Mesodermal cell (in vitro differentiated cells): ENCODE data around the gene MCCC1.
"Not testable (repeated sequence)": the region's sequence is repeated elsewhere in the genome, so short reads cannot be mapped to it uniquely, and the experiment has no call there.

Experiments used
- H3K27ac ChIP-seq: 2 replicates; pipeline ENCODE4 v1.7.0; 2013; ENCODE audit warnings: mild to moderate bottlenecking, low read depth, low read length, moderate library complexity; ENCODE audit not compliant: severe bottlenecking
- H3K36me3 ChIP-seq: 2 replicates; pipeline ENCODE4 v1.7.1; 2013; ENCODE audit warnings: mild to moderate bottlenecking, low read length, moderate library complexity; ENCODE audit not compliant: control insufficient read depth, insufficient read depth
- H3K4me1 ChIP-seq: one replicate; pipeline ENCODE4 v1.7.1; 2013; ENCODE audit warnings: mild to moderate bottlenecking, low read length; ENCODE audit not compliant: insufficient read depth, control insufficient read depth, poor library complexity, severe bottlenecking
- H3K4me3 ChIP-seq: 2 replicates; pipeline ENCODE4 v1.7.0; 2013; ENCODE audit warnings: low read length, control low read depth, mild to moderate bottlenecking; ENCODE audit not compliant: insufficient read depth, poor library complexity, severe bottlenecking; ENCODE audit errors: extremely low read depth
- H3K9me3 ChIP-seq: 2 replicates; pipeline ENCODE4 v1.7.1; 2013; ENCODE audit warnings: mild to moderate bottlenecking, low read length, moderate library complexity; ENCODE audit not compliant: control insufficient read depth
- WGBS, 2 experiments: methylation state at CpG; one replicate each; pipeline ENCODE4 v1.1.5; 2013; ENCODE audit warnings: missing lambda C conversion rate in 2 of 2; ENCODE audit not compliant: insufficient coverage in 2 of 2; 5-methylcytosine and 5-hydroxymethylcytosine counted together

MCCC1 gene

DNA sequence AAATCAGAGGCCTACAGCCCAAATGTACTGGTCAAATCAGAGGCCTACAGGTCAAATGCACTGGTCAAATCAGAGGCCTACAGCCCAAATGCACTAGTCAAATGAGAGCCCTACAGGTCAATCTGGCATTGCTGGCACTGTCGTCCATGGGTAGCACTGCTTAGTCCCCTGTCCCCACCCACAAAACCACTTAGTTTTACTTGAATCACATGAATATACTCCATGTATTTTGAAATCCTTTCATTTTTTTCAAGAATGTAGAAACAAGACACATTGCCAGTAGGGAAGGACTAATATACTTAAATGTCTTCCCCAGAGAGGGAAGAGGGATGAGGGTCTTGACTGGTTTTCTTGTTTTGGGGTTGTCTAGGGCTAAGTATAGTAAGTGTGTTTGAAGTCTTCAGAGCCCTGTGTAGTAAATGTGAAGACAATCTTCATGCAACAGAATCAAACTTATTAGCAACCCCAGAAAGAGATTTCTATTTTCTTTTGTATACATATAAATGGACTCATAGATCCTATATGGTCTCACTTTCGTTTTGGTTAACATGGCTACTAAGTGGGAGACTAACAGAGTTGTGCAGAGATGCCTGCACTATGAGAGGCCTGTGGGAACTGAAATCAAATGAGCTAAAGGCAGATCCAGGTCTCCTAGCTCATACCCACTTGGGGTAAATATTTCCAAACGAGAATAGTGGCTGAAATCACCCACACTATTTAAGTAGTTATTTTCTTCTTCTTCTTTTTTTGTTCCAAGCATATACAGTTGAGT is 80.7 kb downstream of the MCCC1 start:
- Histone ChIP-seq H3K4me1 (no peaks in the 10 kb centered on the region), H3K27ac (no peak overlapping the region), H3K4me3 (no peak overlapping the region), H3K9me3 (no peaks in the 10 kb centered on the region), H3K36me3 (peaks cover 2% of the 10 kb centered on the region)
- WGBS, 2 experiments = 79 to 100% methylated on average over 1 to 2 of the region's 3 CpGs

DNA sequence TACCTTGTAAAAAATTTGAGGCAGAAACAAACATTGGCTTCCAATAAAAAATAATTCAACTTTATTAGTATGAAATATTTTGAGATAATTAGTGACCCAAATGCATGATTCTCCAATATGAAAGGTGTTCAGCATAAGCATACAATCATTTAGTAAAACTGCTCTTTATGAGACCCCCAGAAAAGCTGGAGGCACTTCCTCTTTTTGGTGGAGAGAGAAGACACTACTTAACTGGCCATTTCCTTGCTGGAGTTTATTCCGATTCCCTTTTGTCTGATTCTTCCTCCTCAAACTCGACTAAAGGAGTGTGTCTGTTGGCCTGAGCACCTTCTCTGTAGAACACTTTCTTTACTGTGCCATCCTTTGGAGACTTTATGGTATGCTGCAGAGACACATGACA is 84.1 kb downstream of the MCCC1 start:
- no peaks in the 10 kb centered on the region for H3K4me1 ChIP-seq
- no peak overlapping the region for H3K27ac ChIP-seq
- H3K4me3 ChIP-seq = no peak overlapping the region
- 92% methylated on average over 2 of the region's 2 CpGs; no CpG with 5 or more reads in 1 of the 2 experiments for WGBS, 2 experiments
- no peaks in the 10 kb centered on the region for H3K9me3 ChIP-seq
- H3K36me3 ChIP-seq = peaks cover 2% of the 10 kb centered on the region

GRCh38 chr3:183013856-183014255 is 85.4 kb downstream of the MCCC1 start:
- Histone ChIP-seq H3K36me3 (peaks cover 2% of the 10 kb centered on the region), H3K27ac (no peak overlapping the region), H3K4me1 (no peaks in the 10 kb centered on the region), H3K4me3 (no peak overlapping the region), H3K9me3 (no peaks in the 10 kb centered on the region)
- WGBS, 2 experiments = 94% methylated on average over 2 of the region's 6 CpGs; no CpG with 5 or more reads in 1 of the 2 experiments

GRCh38 chr3:183013074-183013473 is 86.2 kb downstream of the MCCC1 start:
- H3K4me1 ChIP-seq = no peaks in the 10 kb centered on the region
- 92 to 96% methylated on average over 4 to 5 of the region's 5 CpGs for WGBS, 2 experiments
- H3K36me3 ChIP-seq = peaks cover 2% of the 10 kb centered on the region
- no peak overlapping the region for H3K4me3 ChIP-seq
- no peaks in the 10 kb centered on the region for H3K9me3 ChIP-seq
- H3K27ac ChIP-seq = no peak overlapping the region

DNA sequence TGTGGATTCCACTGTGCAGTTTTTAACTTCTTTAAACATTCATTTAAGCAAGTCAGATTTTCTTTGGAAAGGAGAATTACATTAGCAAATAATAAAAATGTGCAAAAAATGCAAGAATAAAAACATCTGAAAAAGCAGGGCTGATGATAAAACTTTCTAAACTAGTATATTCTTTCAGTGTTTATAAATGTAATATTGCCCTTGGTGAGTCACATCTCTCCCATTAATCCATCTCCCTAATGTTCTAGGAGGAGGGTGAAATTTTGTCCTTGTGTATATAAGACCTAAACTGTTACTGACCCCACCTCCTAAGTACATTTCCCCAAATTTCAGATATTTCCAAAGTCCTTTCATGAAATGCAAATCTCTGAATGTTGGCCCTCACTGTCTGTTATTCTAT is 90.5 kb downstream of the MCCC1 start:
- no peak overlapping the region for H3K4me3 ChIP-seq
- H3K36me3 ChIP-seq = no peaks in the 10 kb centered on the region
- no peaks in the 10 kb centered on the region for H3K4me1 ChIP-seq
- no peaks in the 10 kb centered on the region for H3K9me3 ChIP-seq
- H3K27ac ChIP-seq = no peak overlapping the region

- Histone ChIP-seq H3K4me3 (no peak overlapping the region), H3K9me3 (no peaks in the 10 kb centered on the region)
These were observed 91.0 kb downstream of the MCCC1 start for GRCh38 chr3:183008303-183008702.

DNA sequence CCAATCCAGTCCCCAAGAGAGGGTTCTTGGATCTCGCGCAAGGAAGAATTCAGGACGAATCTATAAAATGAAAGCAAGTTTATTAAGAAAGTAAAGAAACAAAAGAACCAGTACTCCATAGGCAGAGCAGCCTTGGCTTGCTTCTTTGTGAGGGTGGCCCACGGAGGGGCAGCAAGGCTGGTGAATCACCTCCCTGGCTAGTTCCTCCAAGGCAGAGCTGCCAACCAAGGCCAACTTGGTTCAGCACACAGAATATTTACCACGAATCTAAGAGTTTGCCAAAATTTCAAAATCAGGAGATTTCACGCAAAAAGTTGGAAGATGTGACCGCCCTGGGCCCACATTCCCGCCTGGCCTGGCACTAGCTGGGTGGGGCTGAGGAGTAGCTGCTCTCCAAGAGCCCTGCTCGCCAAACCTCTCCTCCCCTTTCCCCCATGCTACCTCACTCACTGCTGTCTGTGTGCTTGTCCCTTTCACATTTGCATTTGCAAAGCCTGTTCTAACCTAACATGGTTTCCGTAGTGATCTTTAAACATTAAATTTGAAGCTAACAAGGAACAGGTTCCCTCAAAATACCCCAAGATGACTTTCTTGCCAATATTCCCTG is 92.8 kb downstream of the MCCC1 start:
- 77 to 83% methylated on average over 6 to 7 of the region's 10 CpGs for WGBS, 2 experiments
- H3K4me1 ChIP-seq = no peaks in the 10 kb centered on the region
- H3K27ac ChIP-seq = no peak overlapping the region
- H3K4me3 ChIP-seq = no peak overlapping the region
- H3K9me3 ChIP-seq = no peaks in the 10 kb centered on the region
- H3K36me3 ChIP-seq = no peaks in the 10 kb centered on the region

More at GRCh38 chr3:183008303-183008702, 91.0 kb downstream of the MCCC1 start:
- Histone ChIP-seq H3K36me3 (no peaks in the 10 kb centered on the region), H3K27ac (no peak overlapping the region), H3K4me1 (no peaks in the 10 kb centered on the region)
- WGBS, 2 experiments = 85 to 100% methylated on average over 2 to 3 of the region's 4 CpGs

GRCh38 chr3:182999767-183000166 is 99.5 kb downstream of the MCCC1 start:
- H3K36me3 ChIP-seq = no peaks in the 10 kb centered on the region
- H3K4me3 ChIP-seq = no peak overlapping the region
- H3K4me1 ChIP-seq = no peaks in the 10 kb centered on the region
- no peaks in the 10 kb centered on the region for H3K9me3 ChIP-seq
- WGBS, 2 experiments = 88 to 100% methylated on average over 1 of the region's 1 CpG
- H3K27ac ChIP-seq = no peak overlapping the region

DNA sequence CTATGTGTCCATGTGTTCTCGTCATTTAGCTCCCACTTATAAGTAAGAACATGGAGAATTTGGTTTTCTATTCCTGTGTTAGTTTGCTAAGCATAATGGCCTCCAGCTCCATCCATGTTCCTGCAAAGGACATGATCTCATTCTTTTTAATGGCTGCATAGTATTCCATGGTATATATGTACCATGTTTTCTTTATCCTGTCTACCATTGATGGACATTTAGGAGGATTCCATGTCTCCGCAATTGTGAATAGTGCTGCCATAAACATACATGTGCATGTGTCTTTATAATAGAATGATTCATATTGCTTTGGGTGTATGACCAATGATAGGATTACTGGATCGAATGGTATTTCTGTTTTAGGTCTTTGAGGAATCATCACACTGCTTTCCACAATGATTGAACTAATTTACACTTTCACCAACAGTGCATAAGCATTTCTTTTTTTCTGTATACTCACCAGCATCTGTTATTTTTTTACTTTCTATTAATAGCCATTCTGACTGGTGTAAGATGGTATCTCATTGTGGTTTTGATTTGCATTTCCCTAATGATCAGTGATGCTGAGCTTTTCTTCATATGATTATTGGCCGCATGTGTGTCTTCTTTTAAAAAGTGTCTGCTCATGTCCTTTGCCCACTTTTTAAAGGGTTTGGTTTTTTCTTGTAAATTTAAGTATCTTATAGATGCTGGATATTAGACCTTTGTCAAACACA is 105.7 kb downstream of the MCCC1 start:
- not testable (repeated sequence) for H3K4me1 ChIP-seq, H3K4me3 ChIP-seq, H3K36me3 ChIP-seq, H3K27ac ChIP-seq, H3K9me3 ChIP-seq
- 83% methylated on average over 2 of the region's 4 CpGs; no CpG with 5 or more reads in 1 of the 2 experiments for WGBS, 2 experiments

DNA sequence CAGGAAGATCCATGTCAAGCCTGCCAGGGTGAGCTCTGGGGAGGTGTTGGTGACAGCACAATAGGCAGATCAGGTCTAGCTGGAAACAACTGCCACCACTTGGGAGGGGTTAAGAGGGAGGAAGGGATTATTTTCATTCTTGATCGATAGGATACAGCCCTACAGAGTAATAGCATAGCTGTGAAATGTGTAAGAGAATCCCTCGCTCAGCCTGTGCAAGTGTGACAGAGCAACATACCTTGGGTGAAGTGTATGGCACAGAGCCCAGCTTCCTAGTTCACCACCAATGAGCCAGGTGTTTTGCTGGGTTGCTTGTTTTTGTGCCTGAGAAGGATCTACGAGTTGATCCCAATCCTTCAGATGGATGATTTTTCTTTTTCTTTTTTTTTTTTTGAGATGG is 109.7 kb downstream of the MCCC1 start:
- no peaks in the 10 kb centered on the region for H3K36me3 ChIP-seq
- no peak overlapping the region for H3K4me3 ChIP-seq
- WGBS, 2 experiments = 92 to 100% methylated on average over 2 of the region's 3 CpGs
- no peaks in the 10 kb centered on the region for H3K9me3 ChIP-seq
- H3K4me1 ChIP-seq = no peaks in the 10 kb centered on the region
- no peak overlapping the region for H3K27ac ChIP-seq

GRCh38 chr3:182986021-182986420 is 113.3 kb downstream of the MCCC1 start:
- Histone ChIP-seq H3K27ac (no peak overlapping the region), H3K4me3 (no peak overlapping the region), H3K9me3 (no peaks in the 10 kb centered on the region), H3K36me3 (no peaks in the 10 kb centered on the region), H3K4me1 (peaks cover 3% of the 10 kb centered on the region)
- WGBS, 2 experiments = 91% methylated on average over 3 to 5 of the region's 6 CpGs
